ENCODE measurements around the gene NTM. TPM values are rescaled to one million over a fixed set of nuclear protein-coding genes. Genes with fewer than 3 reads are reported as not detected.

Gene NTM
- total and polyA plus RNA-seq, 2 donors (not counting 1 experiment from before 2014, with no cell fraction given): 12.3 to 28.6 TPM

GRCh38 chr11:131880316-131880715, 509.9 kb downstream of the NTM start:
- H2AFZ ChIP-seq (ENCODE audit: low read length): no peak overlapping the region
- H3K27ac ChIP-seq (ENCODE audit: insufficient read depth, low read length): no peak overlapping the region
- no peaks in the 10 kb centered on the region for H3K79me2 ChIP-seq (ENCODE audit: control insufficient read depth, insufficient read depth, low read length)
- no peaks in the 10 kb centered on the region for H3K27me3 ChIP-seq (ENCODE audit: control insufficient read depth, insufficient read depth, low read length)
- no peaks in the 10 kb centered on the region for H4K20me1 ChIP-seq (ENCODE audit: control insufficient read depth, extremely low read depth, insufficient read depth, low read length)
- no peak for DNase-seq (ENCODE audit: low read depth in 2 of 2)
- no peaks in the 10 kb centered on the region for H3K9me3 ChIP-seq (ENCODE audit: control insufficient read depth, insufficient read depth, low read depth, low read length)
- H3K36me3 ChIP-seq (ENCODE audit: control insufficient read depth, insufficient read depth, low read length): no peaks in the 10 kb centered on the region
- H3K4me3 ChIP-seq (replicated peaks in 1 of 4; ENCODE audit: control extremely low read depth in 1 of 4, insufficient read depth in 1 of 4, low read depth in 3 of 4, low read length in 4 of 4): no peak overlapping the region
- TF ChIP-seq, protein P1, sequence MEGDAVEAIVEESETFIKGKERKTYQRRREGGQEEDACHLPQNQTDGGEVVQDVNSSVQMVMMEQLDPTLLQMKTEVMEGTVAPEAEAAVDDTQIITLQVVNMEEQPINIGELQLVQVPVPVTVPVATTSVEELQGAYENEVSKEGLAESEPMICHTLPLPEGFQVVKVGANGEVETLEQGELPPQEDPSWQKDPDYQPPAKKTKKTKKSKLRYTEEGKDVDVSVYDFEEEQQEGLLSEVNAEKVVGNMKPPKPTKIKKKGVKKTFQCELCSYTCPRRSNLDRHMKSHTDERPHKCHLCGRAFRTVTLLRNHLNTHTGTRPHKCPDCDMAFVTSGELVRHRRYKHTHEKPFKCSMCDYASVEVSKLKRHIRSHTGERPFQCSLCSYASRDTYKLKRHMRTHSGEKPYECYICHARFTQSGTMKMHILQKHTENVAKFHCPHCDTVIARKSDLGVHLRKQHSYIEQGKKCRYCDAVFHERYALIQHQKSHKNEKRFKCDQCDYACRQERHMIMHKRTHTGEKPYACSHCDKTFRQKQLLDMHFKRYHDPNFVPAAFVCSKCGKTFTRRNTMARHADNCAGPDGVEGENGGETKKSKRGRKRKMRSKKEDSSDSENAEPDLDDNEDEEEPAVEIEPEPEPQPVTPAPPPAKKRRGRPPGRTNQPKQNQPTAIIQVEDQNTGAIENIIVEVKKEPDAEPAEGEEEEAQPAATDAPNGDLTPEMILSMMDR (conservative IDR thresholded peaks at IDR 0.05 in 1 of 2, IDR thresholded peaks at IDR 0.05 in 1 of 2; ENCODE audit: low read depth in 1 of 2, low read length in 2 of 2): no peak
- no peak for TF ChIP-seq EZH2 (IDR thresholded peaks at IDR 0.05; ENCODE audit: low read length, missing control alignments)
- H3K4me2 ChIP-seq (ENCODE audit: extremely low read depth, insufficient read depth, low read length): no peak overlapping the region
- H3K4me1 ChIP-seq (ENCODE audit: control insufficient read depth, extremely low read depth, insufficient read depth, low read length): peaks cover 4% of the 10 kb centered on the region
- H3K9ac ChIP-seq (ENCODE audit: insufficient read depth, low read length): no peak overlapping the region

DNA sequence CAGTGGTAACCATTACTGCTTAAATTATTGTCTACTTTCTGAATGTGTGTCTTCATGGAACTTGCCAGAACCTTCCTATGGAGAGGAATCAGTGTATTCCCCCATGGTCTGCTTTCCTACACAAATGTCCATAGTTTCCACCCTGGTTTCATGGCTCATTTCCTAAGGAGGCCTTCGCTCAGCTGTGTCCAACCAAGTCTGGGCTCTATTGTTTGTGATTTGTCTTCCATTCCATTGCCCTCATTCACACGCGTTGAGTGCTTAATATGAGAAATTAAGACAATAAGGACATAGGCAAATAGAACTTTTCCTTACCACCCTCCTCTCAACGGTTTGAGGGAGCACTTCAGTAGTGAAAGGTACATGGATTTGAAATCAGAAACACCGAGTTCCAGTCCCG, 510.6 kb downstream of the NTM start:
- Histone ChIP-seq H3K9me3 (ENCODE audit: control insufficient read depth, insufficient read depth, low read depth, low read length) (no peaks in the 10 kb centered on the region), H3K27me3 (ENCODE audit: control insufficient read depth, insufficient read depth, low read length) (no peaks in the 10 kb centered on the region), H4K20me1 (ENCODE audit: control insufficient read depth, extremely low read depth, insufficient read depth, low read length) (no peaks in the 10 kb centered on the region), H3K4me3 (replicated peaks in 1 of 4; ENCODE audit: control extremely low read depth in 1 of 4, insufficient read depth in 1 of 4, low read depth in 3 of 4, low read length in 4 of 4) (no peak overlapping the region), H3K9ac (ENCODE audit: insufficient read depth, low read length) (no peak overlapping the region), H3K36me3 (ENCODE audit: control insufficient read depth, insufficient read depth, low read length) (no peaks in the 10 kb centered on the region), H3K79me2 (ENCODE audit: control insufficient read depth, insufficient read depth, low read length) (no peaks in the 10 kb centered on the region), H2AFZ (ENCODE audit: low read length) (no peak overlapping the region), H3K27ac (ENCODE audit: insufficient read depth, low read length) (no peak overlapping the region), H3K4me2 (ENCODE audit: extremely low read depth, insufficient read depth, low read length) (no peak overlapping the region), H3K4me1 (ENCODE audit: control insufficient read depth, extremely low read depth, insufficient read depth, low read length) (no peaks in the 10 kb centered on the region)
- TF ChIP-seq, protein P1 (conservative IDR thresholded peaks at IDR 0.05 in 1 of 2, IDR thresholded peaks at IDR 0.05 in 1 of 2; ENCODE audit: low read depth in 1 of 2, low read length in 2 of 2): no peak
- no peak for TF ChIP-seq EZH2 (IDR thresholded peaks at IDR 0.05; ENCODE audit: low read length, missing control alignments)
- no peak for DNase-seq (ENCODE audit: low read depth in 2 of 2)

GRCh38 chr11:131883332-131883731, 512.9 kb downstream of the NTM start:
- no peaks in the 10 kb centered on the region for H3K27me3 ChIP-seq (ENCODE audit: control insufficient read depth, insufficient read depth, low read length)
- no peak overlapping the region for H3K4me3 ChIP-seq (replicated peaks in 1 of 4; ENCODE audit: control extremely low read depth in 1 of 4, insufficient read depth in 1 of 4, low read depth in 3 of 4, low read length in 4 of 4)
- peaks cover 3% of the 10 kb centered on the region for H3K4me1 ChIP-seq (ENCODE audit: control insufficient read depth, extremely low read depth, insufficient read depth, low read length)
- H4K20me1 ChIP-seq (ENCODE audit: control insufficient read depth, extremely low read depth, insufficient read depth, low read length): no peaks in the 10 kb centered on the region
- no peak overlapping the region for H3K27ac ChIP-seq (ENCODE audit: insufficient read depth, low read length)
- no peaks in the 10 kb centered on the region for H3K79me2 ChIP-seq (ENCODE audit: control insufficient read depth, insufficient read depth, low read length)
- H3K9me3 ChIP-seq (ENCODE audit: control insufficient read depth, insufficient read depth, low read depth, low read length): no peaks in the 10 kb centered on the region
- H3K9ac ChIP-seq (ENCODE audit: insufficient read depth, low read length): no peak overlapping the region
- no peak for DNase-seq (ENCODE audit: low read depth in 2 of 2)
- H3K4me2 ChIP-seq (ENCODE audit: extremely low read depth, insufficient read depth, low read length): no peak overlapping the region
- TF ChIP-seq, protein P1 (conservative IDR thresholded peaks at IDR 0.05 in 1 of 2, IDR thresholded peaks at IDR 0.05 in 1 of 2; ENCODE audit: low read depth in 1 of 2, low read length in 2 of 2): no peak
- TF ChIP-seq EZH2 (IDR thresholded peaks at IDR 0.05; ENCODE audit: low read length, missing control alignments): no peak
- no peaks in the 10 kb centered on the region for H3K36me3 ChIP-seq (ENCODE audit: control insufficient read depth, insufficient read depth, low read length)
- no peak overlapping the region for H2AFZ ChIP-seq (ENCODE audit: low read length)
